HG02623 (cell line): Measurements from ENCODE around the gene CAPN9.
"Not testable (repeated sequence)": the region's sequence is repeated elsewhere in the genome, so short reads cannot be mapped to it uniquely, and the experiment has no call there.

Source experiments
- ATAC-seq: cut with Tn5 transposase; IDR thresholded peaks from one replicate; pipeline ENCODE4 v1.9.1; 2021; ENCODE audit warnings: moderate library complexity; ENCODE audit not compliant: unreplicated experiment

Gene CAPN9

DNA sequence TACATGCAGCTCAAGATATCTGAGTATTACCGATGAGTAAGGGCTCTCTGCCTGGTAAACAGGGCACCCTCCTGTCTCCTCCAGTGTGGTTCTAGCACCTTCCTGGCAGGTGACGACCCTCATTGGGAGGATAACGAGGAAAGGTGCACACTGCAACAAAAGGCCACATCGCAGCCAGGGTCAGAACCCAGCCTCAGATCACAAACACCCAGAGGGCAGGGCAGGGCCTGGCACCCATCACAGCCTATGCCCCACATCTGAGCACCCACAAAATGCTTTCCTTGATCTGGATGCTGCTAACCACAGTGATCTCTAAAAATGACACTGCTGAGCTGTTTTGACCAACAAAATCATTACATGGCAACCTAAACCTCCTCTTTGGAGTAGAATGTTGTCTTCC is 97.4 kb downstream of the CAPN9 start:
- ATAC-seq, result no peak

DNA sequence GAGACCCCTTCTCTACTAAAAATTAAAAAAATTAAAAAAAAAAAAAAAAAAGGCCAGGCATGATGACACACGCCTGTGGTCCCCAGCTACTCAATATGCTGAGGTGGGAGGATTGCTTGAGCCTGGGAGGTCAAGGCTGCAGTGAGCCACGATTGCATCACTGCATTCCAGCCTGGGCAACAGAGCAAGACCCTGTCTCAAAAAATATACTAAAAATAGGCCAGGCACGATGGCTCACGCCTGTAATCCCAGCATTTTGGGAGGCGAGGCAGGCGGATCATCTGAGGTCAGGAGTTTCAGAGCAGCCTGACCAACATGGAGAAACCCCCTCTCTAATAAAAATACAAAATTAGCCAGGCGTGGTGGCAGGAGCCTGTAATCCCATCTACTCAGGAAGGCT is 98.0 kb downstream of the CAPN9 start:
- not testable (repeated sequence) for ATAC-seq

DNA sequence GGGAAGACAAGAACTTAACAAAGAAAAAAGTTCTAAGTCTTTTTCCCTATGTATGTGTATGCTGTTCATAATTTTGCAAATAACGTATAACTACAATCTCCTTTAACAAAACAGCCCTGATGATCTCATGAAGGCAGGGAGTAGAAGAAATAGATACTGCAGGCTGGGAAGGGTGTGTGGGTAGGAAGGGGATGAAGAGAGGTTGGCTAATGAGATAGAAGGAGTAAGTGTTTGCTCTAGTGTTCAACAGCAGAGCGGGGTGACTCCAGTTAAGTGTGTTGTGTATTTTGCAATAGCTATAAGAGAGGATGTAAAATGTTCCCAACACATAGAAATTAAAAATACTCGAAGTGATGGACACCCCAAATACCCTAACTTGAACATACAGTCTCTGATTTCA is 101.0 kb downstream of the CAPN9 start:
- ATAC-seq, result no peak

DNA sequence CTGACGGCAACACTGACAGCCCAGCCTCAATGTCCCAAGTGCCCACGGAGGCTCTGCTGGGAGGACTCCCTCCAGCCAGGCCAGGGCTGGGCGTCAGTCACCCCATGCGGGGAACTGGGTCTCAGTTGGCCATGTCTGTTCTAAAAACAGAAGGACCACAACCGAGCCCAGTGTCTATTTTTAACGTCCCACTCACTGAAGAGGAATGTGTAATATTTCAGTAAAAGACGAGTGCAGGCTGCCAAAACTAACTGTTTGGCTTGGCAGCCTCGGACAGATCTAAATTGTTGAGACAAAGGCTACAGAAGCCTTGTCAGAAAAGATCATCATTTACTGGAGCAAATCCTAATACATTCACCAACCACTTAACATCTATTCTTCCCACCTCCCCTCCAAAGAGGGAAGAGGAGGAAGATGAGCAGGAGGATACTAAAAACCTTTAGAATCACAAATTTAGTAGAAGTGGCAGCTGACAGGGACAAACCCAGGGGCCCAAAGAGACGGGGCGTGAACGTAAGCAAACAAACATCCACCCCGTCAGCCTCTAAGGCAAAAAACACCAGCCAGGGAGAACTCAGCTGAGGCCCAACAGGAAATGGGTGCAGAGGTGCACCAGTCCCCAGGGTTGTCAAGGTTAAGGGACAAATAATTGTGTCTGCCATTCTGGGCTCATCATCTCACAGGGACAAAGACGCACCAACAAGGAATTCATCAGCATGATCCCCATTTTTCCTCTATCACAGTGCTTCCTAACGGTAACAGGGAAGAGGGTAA is 102.5 kb downstream of the CAPN9 start:
- ATAC-seq, result no peak

DNA sequence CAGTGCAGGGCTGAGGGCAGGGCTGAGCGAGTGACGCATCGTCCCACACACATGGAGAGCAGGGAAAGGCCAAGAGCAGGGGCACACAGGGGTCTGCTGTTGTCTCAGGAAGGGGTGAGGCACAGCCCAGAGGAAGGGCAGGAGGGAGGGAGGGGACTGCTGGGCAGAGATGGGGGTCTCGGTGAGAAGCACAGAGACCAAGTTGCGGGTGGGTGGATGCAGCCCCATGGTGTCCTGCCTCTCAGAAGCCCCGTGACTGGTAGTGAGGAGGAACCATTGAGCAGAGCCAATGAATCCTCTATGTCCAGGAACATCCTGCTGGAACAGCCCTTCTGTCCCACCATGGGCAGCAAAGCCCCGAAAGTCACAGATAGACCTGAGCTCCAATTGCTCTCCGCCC is 103.4 kb downstream of the CAPN9 start:
- no peak for ATAC-seq

DNA sequence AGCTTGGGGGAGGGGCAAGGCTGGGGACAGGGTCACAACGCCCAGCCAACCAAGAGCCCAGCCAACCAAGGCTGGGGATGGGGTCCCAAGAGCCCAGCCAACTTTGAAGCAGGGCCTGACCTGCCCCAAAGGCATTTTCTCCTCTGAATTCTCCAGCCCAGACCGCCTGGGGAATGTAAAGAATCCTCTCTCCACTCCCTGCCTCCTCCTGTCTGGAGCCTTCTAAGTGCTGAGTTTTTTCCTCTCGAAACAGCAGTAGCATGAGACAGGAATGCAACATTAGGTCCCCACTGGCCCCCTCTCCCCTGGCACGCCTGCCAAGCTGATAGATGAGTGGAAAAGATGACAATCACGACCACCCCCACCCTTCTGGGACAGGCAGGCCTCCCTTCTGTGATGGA is 104.1 kb downstream of the CAPN9 start:
- no peak for ATAC-seq
